WERI-Rb-1 (cell line): Measurements from ENCODE around the gene SIRT3.
"Not testable (repeated sequence)": the region's sequence is repeated elsewhere in the genome, so short reads cannot be mapped to it uniquely, and the experiment has no call there.

Experiments used
- DNase-seq: peaks from one replicate; pipeline ENCODE4 v3.0.0-alpha.2; 2020
- H3K27ac ChIP-seq: fragments of 250-450 bp; sonication (Bioruptor Pico); 2 replicates; pipeline ENCODE4 v1.5.1; 2020; ENCODE audit warnings: mild to moderate bottlenecking, moderate library complexity
- H3K27me3 ChIP-seq: fragments of 250-450 bp; sonication (Bioruptor Pico); 2 replicates; pipeline ENCODE4 v1.5.1; 2021; ENCODE audit warnings: mild to moderate bottlenecking, low read depth, moderate library complexity; ENCODE audit not compliant: insufficient read depth, severe bottlenecking
- H3K36me3 ChIP-seq: fragments of 250-450 bp; sonication (Bioruptor Pico); 2 replicates; pipeline ENCODE4 v1.5.1; 2020; ENCODE audit warnings: mild to moderate bottlenecking, moderate library complexity
- H3K4me3 ChIP-seq: 2 replicates; pipeline ENCODE4 v1.5.1; 2011; ENCODE audit warnings: low read depth, mild to moderate bottlenecking, control low read depth, low read length
- H3K9me3 ChIP-seq: fragments of 250-450 bp; sonication (Bioruptor Pico); 2 replicates; pipeline ENCODE4 v1.5.1; 2021; ENCODE audit warnings: mild to moderate bottlenecking, moderate library complexity; ENCODE audit not compliant: severe bottlenecking
- TF ChIP-seq, protein P1 (sequence below): IDR thresholded peaks from 2 replicates; pipeline ENCODE4 v1.5.1; 2011; ENCODE audit warnings: low read depth, mild to moderate bottlenecking, control low read depth, inconsistent platforms, low read length

The SIRT3 gene

DNA sequence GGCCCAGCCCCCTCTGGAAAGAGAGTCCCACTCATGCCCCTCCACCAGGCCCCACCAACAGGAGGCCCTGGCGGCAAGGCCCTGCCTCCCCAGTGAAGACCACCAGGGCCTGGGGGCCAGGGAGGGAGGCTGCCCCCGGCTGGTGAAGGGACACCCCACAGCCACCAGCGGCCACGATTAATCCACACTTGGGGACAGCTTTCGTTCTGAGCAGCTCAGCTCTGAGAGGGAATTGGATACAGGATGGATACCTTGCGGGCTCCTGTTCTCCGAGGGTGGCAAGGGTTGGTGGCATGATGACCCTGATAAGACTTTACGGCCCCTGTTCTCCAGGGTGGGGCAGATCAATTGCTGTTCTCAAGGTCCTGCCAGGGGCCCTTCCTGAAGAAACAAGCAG is 35.2 kb upstream of the SIRT3 start:
- TF ChIP-seq, protein P1, sequence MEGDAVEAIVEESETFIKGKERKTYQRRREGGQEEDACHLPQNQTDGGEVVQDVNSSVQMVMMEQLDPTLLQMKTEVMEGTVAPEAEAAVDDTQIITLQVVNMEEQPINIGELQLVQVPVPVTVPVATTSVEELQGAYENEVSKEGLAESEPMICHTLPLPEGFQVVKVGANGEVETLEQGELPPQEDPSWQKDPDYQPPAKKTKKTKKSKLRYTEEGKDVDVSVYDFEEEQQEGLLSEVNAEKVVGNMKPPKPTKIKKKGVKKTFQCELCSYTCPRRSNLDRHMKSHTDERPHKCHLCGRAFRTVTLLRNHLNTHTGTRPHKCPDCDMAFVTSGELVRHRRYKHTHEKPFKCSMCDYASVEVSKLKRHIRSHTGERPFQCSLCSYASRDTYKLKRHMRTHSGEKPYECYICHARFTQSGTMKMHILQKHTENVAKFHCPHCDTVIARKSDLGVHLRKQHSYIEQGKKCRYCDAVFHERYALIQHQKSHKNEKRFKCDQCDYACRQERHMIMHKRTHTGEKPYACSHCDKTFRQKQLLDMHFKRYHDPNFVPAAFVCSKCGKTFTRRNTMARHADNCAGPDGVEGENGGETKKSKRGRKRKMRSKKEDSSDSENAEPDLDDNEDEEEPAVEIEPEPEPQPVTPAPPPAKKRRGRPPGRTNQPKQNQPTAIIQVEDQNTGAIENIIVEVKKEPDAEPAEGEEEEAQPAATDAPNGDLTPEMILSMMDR = no peak

DNA sequence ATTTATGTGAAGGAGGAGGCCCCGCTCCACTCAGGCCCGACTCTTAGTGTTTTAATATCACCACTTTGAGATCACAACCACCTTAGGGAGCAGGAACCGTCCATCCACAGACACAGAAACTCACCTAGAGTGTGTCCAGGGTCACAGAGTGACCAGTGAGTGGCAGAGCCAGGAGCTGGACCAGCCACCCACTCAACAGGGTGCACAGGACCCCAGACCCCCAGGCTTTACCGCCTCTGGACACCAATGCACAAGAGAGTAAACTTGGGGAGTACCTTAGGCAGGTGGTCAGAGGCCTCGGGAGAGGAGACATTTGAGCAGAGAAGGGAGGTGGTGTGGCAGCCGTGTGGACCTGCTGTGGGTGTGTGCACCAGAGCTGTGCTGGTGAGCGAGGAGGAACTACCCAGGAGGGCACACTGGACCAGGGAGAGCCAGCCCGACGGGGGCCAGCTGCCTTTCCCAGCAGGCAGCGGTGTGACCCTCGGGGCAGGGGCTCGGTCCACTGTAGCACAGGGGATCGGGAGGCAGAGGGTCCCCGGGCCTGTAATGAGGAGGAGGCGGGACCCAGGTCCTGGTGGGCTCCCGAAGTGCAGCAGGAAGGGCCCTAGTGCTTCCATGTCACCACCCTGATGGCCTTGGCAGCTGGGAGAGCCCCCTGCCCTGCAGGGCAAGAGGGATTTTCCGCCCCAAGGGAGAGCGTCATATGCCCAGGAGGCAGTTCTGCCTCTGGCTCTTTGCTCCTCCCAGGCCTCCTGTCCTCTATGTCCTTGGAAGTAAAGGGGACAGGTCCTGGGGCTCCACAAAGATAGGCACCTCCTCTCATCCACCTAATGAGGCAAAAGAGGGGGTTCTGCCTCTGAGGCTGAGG is 34.5 kb upstream of the SIRT3 start:
- Histone ChIP-seq H3K27ac (no peak overlapping the region), H3K4me3 (no peak overlapping the region), H3K9me3 (no peaks in the 10 kb centered on the region), H3K27me3 (no peaks in the 10 kb centered on the region), H3K36me3 (no peaks in the 10 kb centered on the region)
- TF ChIP-seq, protein P1 = no peak
- DNase-seq = no peak

More for the DNA sequence above, 35.2 kb upstream of the SIRT3 start:
- DNase-seq = no peak
- Histone ChIP-seq H3K36me3 (no peaks in the 10 kb centered on the region), H3K27me3 (no peaks in the 10 kb centered on the region), H3K27ac (no peak overlapping the region), H3K9me3 (peaks cover under 1% of the 10 kb centered on the region), H3K4me3 (no peak overlapping the region)

DNA sequence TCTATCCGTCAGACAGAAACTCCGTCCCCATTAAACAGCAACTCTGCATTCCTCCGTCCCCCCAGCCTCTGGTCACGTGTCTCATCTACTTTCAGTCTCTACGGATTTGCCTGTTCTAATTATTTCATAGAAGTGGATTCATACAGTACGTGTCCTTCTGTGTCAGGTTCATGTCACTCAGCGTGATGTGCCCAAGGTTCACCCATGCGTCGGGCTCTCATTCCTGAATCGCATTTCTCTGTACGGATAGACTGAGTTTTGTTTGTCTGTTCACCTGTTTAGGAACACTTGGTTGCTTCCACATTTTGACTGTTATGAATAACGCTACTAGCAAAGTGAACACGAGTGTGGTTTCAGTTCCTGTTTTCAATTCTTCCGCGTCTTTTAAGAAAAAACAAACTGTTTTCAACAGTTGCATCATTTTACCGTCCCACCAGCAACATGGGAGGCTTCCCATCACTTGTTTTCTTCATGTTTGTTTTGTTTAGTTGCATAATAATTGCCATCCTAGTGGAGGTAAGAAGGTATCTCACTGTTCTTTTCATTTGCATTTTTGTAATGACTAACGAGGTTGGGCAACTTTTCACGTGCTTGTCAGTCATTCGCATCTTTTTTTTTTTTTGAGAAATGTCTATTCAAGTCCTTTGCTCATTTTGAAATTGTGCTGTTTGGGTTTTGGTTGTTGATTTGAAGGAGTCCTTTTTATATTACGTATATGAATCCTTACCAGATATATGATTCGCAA is 33.2 kb upstream of the SIRT3 start:
- H3K36me3 ChIP-seq = no peaks in the 10 kb centered on the region
- H3K9me3 ChIP-seq = peaks cover 4% of the 10 kb centered on the region
- no peak for DNase-seq
- H3K4me3 ChIP-seq = no peak overlapping the region
- TF ChIP-seq, protein P1 = no peak
- H3K27me3 ChIP-seq = no peaks in the 10 kb centered on the region
- no peak overlapping the region for H3K27ac ChIP-seq

DNA sequence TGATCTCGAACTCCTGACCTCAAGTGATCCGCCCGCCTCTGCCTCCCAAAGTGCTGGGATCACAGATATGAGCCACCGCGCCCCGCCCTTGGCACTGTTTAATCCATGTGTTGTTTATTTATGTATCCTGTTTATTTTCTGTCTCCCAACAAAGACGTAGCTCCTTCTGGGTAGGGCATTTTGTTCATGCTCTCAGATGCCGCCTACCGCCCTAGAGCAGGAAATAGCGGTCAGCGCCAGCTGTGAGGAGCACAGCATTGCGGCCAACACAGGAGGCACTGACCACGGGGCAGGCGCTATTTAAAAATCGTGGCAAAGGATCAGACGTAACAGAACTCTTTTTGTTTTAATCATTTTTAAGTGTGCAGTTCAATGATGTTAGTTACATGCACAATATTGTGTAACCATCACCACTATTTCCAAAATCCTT is 32.6 kb upstream of the SIRT3 start:
- H3K36me3 ChIP-seq, H3K27me3 ChIP-seq, H3K27ac ChIP-seq, H3K9me3 ChIP-seq, DNase-seq, H3K4me3 ChIP-seq: not testable (repeated sequence)

DNA sequence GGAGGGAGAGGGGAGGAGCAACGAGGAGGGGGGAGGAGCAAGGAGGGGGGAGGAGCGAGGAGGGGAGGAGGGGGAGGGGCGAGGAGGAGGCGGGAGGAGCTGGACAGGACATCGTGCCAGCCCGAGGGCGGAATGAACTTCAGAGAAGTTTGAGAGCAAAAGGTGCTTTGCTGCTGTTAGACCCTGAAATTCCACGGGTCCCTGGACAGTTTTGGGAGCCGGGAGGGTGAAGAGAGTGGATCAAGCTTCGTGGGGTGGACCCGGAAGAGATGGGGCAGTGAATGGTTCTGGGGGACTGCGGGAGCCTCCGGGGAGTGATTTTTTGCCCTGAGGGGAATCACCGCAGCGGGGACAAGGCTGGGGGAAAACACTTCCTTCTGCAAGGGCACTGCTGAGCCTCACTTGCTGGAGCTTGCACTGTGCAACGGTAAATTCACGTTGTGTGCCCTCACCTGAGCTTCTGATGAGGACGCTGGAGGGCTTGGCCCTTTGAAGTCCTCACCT is 31.4 kb upstream of the SIRT3 start:
- no peak for DNase-seq
- Histone ChIP-seq H3K4me3 (no peak overlapping the region), H3K27me3 (no peaks in the 10 kb centered on the region), H3K9me3 (peaks cover 4% of the 10 kb centered on the region), H3K27ac (no peak overlapping the region), H3K36me3 (no peaks in the 10 kb centered on the region)
- TF ChIP-seq, protein P1 = no peak
